HG03460 (cell line): Measurements from ENCODE around the gene WDR73.
"Not testable (repeated sequence)": the region's sequence is repeated elsewhere in the genome, so short reads cannot be mapped to it uniquely, and the experiment has no call there.

Experiments
- ATAC-seq: cut with Tn5 transposase; IDR thresholded peaks from one replicate; pipeline ENCODE4 v1.9.1; 2021; ENCODE audit not compliant: unreplicated experiment

The WDR73 gene

GRCh38 chr15:84653910-84654688, at the start of gene WDR73:
WDR73 (minus strand) TSS chr15:84654283; CDS start chr15:84654274, 9 bp downstream.
- ATAC-seq: peak; percentile 82

- ATAC-seq: no peak
These were observed 49.7 kb upstream of the WDR73 start for GRCh38 chr15:84703808-84704207.

- ATAC-seq: no peak
These were observed 48.9 kb upstream of the WDR73 start for GRCh38 chr15:84702961-84703482.

GRCh38 chr15:84699538-84700191, 45.6 kb upstream of the WDR73 start:
- ATAC-seq: no peak

DNA sequence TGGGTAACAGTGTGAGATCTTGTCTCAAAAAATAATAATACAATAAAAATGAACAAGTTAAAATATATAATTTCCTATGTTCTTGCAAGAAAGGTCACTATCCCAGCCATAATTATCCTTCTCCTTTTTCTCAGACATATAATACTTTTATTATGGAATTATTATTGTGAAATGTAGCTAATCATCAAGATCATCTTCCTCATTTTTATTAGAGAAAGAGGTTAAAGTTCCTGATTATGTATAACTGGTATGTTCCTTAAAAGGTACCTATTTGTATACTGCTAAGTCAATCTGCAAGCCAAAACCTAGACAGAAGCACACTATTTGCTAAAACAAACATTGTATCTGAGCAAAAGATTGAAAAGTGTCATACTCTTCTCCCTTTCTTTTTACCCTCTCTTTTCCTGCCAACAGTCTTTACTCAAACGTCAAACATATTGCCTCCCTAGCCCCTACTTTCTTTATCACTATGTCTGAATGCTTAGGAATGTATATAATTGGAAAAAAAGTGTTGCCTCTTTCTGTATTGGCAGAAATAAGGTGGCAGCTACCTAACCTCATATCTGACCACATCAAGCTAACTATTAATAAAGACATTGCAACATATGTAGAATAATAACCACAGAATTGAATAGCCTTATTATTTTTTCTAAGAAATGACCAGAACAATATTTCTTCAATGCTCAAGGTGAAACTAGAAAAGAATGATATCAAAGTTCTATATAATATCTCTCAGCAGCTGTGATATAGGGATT, 43.3 kb upstream of the WDR73 start:
- no peak for ATAC-seq

- no peak for ATAC-seq
These were observed 42.7 kb upstream of the WDR73 start for GRCh38 chr15:84696757-84697156.

GRCh38 chr15:84690342-84690741, 36.3 kb upstream of the WDR73 start:
- ATAC-seq: no peak

DNA sequence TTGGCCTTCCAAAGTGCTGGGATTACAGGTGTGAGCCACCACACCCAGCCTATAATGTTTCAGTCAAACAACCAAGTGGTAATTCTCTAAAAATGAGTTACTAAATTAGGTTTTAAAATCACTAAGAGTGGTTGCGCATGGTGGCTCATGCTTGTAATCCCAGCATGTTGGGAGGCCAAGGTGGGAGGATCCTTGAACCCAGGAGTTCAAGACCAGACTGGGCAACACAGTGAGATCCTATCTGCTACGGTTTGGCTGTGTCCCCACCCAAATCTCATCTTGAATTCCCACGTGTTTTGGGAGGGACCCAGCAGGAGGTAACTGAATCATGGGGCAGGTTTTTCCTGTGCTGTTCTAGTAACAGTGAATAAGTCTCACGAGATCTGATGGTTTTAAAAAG, 35.8 kb upstream of the WDR73 start:
- no peak for ATAC-seq

DNA sequence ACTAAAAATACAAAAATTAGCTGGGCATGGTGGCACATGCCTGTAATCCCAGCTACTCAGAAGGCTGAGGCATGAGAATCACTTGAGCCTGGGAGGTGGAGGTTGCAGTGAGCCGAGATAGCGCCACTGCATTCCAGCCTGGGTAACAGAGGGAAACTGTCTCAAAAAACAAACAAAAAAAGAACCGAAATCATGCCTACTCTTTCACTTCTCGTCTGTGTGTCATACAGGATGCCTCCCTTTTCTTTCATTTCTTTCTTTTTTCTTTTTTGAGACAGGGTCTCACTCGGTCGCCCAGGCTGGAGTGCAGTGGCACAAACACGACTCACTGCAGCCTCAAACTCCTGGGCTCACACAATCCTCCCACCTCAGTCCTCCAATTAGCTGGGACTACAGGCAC, 32.4 kb upstream of the WDR73 start:
- not testable (repeated sequence) for ATAC-seq

DNA sequence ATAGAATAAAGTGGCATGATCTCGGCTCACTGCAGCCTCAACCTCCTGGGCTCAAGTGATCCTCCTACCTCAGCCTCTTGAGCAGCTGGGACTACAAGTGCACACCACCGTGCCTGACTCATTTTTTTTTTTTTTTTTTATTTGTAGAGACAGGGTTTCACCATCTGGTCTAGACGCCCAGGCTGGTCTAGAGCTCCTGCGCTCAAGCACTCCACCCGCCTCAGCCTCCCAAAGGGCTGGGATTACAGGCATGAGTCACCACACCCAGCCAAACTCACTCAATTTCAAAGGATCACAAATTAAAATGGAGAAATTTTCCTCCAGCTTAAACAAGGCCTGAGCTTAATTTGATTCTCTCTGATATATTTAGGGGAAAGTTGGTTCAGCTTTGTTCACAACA, 31.2 kb upstream of the WDR73 start:
- ATAC-seq: no peak

GRCh38 chr15:84684092-84684491, 30.0 kb upstream of the WDR73 start:
- ATAC-seq: no peak

DNA sequence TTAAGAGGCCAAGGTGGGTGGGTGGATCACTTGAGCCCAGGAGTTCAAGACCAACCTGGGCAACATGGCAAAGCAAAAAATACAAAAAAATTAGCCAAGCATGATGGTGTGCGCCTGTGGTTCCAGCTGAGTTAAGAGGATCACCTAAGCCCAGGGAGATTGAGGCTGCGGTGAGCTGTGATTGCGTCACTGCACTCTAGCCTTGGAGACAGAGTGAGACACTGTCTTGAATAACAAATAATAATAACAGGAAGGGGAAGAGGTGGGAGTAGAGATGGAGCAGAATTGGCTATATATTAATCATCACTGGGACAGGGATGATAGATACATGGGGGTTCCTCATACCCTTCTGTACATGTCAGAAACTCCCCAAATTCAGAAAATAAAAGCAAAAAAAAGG, 27.7 kb upstream of the WDR73 start:
- peak; percentile 50 for ATAC-seq

DNA sequence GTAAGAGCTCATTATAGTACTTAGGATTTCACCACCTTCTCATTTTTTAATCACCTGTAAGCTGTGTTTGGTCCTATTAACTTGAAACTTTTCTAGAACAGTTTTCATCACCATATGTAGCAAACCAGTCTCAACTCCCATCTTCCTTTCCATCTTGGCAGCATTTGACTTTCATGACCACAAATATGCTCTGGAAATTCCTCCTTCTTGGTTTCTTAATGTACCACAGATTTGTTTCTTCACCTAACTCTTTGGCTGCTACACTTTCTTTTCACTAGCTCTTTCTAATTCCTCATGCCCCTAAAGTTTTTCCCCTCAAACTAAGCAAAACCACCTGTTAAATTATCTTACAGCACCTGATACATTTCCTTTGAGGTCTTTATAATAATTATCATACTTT, 17.1 kb upstream of the WDR73 start:
- ATAC-seq: no peak

GRCh38 chr15:84669726-84670125, 15.6 kb upstream of the WDR73 start:
- ATAC-seq: no peak

- no peak for ATAC-seq
These were observed 14.3 kb upstream of the WDR73 start for GRCh38 chr15:84668221-84668982.

GRCh38 chr15:84666373-84666772, 12.3 kb upstream of the WDR73 start:
- ATAC-seq: no peak

DNA sequence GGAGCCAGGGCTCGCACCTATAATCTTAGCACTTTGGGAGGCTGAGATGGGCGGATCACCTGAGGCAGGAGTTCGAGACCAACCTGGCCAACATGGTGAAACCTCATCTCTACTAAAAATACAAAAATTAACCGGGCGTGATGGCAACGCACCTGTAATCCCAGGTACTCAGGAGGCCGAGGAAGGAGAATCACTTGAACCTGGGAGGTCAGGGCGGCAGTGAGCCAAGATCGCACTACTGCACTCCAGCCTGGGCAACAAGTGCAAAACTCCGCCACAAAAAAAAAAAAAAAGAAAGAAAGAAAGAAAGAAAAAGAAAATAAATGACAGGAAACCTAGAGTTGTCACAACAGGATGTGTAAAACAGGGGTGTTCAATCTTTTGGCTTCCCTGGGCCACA, 6.9 kb upstream of the WDR73 start:
- ATAC-seq: no peak

GRCh38 chr15:84659904-84660781, 6.1 kb upstream of the WDR73 start:
- no peak for ATAC-seq

GRCh38 chr15:84658788-84659411, 4.8 kb upstream of the WDR73 start:
- no peak for ATAC-seq
